Epithelial cell of esophagus (primary cell): Measurements from ENCODE around the gene DUOXA1.
A peak's percentile ranks its signal among the peaks of the same experiment; 100 is the strongest.

Experiments used
- DNase-seq: peaks from one replicate; pipeline ENCODE4 v3.0.0; 2010; ENCODE audit warnings: low read depth
- H3K4me3 ChIP-seq: 2 replicates; pipeline ENCODE4 v1.5.1; 2011; ENCODE audit warnings: mild to moderate bottlenecking, low read length, control low read depth
- CTCF ChIP-seq: IDR thresholded peaks from 2 replicates; pipeline ENCODE4 v1.5.1; 2011; ENCODE audit warnings: low read depth, mild to moderate bottlenecking, low read length, control low read depth, inconsistent platforms; ENCODE audit not compliant: insufficient read depth; ENCODE audit errors: missing control alignments

DUOXA1 gene

DNA sequence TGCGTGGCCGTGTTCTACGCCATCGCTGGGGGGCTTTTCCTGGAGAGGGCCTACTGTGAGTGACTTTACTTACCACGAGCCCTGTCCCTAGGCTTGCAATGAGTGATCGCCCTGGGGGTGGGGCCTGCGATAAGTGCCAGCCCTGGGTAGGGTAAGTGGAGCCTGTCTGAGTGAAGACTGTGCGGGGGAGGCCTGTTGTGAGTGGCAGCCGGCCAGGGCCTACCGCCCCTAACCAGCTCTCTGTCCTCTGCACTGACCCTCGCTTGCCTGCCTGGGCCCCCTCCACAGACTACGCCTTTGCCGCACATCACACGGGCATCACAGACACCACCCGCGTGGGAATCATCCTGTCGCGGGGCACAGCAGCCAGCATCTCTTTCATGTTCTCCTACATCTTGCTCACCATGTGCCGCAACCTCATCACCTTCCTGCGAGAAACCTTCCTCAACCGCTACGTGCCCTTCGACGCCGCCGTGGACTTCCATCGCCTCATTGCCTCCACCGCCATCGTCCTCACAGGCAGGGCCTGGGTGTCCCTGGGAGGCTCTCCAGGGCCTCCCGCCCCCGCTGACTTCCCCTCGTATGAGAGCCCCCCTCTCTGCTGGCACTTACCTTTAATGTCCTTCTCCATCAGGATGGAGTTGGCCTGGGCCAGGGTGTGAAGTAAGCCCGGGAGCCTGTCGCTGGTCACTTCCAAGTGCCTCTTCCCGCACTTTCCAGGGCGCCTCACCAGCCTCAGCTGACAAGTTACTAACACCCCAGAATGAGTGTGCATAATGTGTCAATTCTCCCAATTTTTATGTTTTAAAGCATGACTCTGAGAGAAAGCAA, 22.5 kb upstream of the DUOXA1 start:
- TF ChIP-seq CTCF: no peak
- DNase-seq: no peak

DNA sequence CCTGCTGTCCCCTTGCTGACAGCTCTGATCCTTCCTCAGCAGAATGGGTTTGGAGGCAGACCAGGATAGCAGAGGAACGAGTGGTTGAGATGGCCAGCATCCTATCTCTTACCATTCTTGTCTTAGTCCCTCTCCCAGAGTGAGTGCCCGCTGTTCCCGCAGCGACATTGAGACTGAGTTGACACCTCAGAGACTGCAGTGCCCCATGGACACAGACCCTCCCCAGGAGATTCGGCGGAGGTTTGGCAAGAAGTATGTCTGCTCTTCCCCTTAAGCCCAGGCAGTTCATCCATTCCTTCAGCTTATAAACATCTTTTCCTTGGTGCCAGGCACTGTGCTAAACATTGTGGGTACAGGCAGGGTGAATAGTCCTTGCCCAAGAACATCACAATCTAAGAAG, 21.3 kb upstream of the DUOXA1 start:
- H3K4me3 ChIP-seq: no peak overlapping the region
- DNase-seq: no peak
- no peak for TF ChIP-seq CTCF

More for the DNA sequence above, 22.5 kb upstream of the DUOXA1 start:
- H3K4me3 ChIP-seq: no peak overlapping the region

DNA sequence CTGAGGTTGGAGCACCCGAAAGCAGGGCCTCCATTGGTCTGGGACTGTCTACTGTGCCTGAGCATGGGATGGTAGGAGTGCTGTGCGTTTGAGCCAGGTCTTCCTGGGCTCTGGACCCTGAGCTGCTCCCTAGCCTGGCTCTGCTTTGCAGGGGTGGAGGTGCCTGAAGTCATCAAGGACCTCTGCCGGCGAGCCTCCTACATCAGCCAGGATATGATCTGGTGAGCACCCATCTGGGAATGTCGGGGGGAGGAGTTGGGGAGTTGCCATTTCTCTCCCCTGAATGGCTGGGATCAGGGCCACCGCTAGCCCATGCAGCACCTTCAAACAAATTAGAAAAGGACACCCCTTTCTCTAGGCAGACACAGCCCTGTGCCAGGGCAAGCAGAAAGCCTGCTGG, 20.8 kb upstream of the DUOXA1 start:
- DNase-seq: no peak
- no peak overlapping the region for H3K4me3 ChIP-seq
- no peak for TF ChIP-seq CTCF

GRCh38 chr15:45149060-45149459, 19.4 kb upstream of the DUOXA1 start:
- TF ChIP-seq CTCF: no peak

DNA sequence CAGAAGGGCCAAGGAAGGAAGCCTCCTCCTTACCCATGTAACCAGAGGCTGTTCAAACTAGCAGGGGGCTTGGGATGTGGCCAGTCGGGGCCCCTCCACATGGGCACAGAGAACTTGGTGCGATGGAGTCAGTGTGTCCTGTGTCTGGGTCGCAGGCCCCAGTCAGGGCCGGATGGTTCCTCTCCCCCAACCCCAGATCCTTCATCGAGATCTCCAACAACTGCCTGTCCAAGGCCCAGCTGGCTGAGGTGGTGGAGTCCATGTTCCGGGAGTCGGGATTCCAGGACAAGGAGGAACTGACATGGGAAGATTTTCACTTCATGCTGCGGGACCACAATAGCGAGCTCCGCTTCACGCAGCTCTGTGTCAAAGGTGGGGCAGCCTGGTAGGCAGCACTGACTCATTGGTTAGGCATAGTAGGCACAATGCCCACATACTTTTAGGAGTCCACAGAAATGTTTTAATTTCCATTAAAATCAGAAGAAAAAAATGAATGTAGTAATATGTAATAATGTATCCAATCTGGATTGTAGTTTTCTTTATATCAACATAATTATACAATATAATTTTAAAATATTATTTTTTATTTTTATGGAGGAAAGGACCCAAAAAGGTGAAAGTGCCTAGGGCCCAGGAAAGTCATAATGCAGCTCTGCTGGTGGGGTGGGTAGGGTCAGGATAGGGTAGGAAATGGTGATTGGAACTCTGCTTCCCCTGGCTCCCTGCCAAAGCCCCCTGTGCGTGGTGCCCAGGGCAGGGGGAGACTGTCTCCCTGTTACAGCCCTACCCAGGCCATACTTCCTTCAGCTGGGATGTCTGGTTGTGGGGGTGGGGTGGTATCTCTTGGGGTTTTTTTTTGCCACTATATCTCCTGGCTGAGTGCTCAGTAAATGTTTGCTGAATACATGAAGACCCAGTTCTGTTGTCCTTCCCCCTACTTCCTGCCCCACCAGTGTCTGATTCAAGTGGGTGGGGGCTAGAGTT, 18.7 kb upstream of the DUOXA1 start:
- TF ChIP-seq CTCF: no peak
- peak; percentile 57 for DNase-seq

More at GRCh38 chr15:45149060-45149459, 19.4 kb upstream of the DUOXA1 start:
- DNase-seq: no peak
- no peak overlapping the region for H3K4me3 ChIP-seq

GRCh38 chr15:45147606-45148005, 17.9 kb upstream of the DUOXA1 start:
- no peak for DNase-seq
- TF ChIP-seq CTCF: no peak
- no peak overlapping the region for H3K4me3 ChIP-seq

More for the DNA sequence above, 18.7 kb upstream of the DUOXA1 start:
- H3K4me3 ChIP-seq: no peak overlapping the region
